Right lobe of liver (tissue), 6 donors: ENCODE measurements around the gene MSL3. TPM values are rescaled to one million over a fixed set of nuclear protein-coding genes. Genes with fewer than 3 reads are reported as not detected.

Experiments used
- ATAC-seq, 4 donors: fragments of 200-7000 bp; cut with Tn5 transposase; one replicate each; pipeline ENCODE4 v1.9.1; 2020; ENCODE audit warnings: mild to moderate bottlenecking in 4 of 4, moderate library complexity in 4 of 4
- DNase-seq, 3 donors: peaks; one replicate each; pipeline ENCODE4 v3.0.0-alpha.2; 2020
- H3K27ac ChIP-seq, 3 donors: fragments of 200-600 bp; one replicate each; pipeline ENCODE4 v1.8.0; 2022
- H3K27me3 ChIP-seq, 2 donors: fragments of 200-600 bp; one replicate each; pipeline ENCODE4 v1.8.0; 2022
- H3K36me3 ChIP-seq, 4 donors: fragments of 200-600 bp; sonication (generic) in 1 of 4; one replicate each; pipeline versions ENCODE4 v1.5.1 to v1.8.0; 2017 to 2022; ENCODE audit warnings: control low read depth in 1 of 4
- H3K4me1 ChIP-seq, 4 donors: fragments of 200-600 bp; sonication (generic) in 1 of 4; one replicate each; pipeline versions ENCODE4 v1.5.1 to v1.8.0; 2017 to 2022; ENCODE audit warnings: control low read depth in 1 of 4
- H3K4me3 ChIP-seq, 3 donors: fragments of 200-600 bp; one replicate each; pipeline ENCODE4 v1.8.0; 2022
- H3K9me3 ChIP-seq, 4 donors: fragments of 200-600 bp; sonication (generic) in 1 of 4; one replicate each; pipeline versions ENCODE4 v1.5.1 to v1.8.0; 2017 to 2022; ENCODE audit warnings: control low read depth in 1 of 4
- POLR2A ChIP-seq: fragments of 450-650 bp; IDR thresholded peaks from one replicate; pipeline ENCODE4 v1.6.1; 2017; ENCODE audit warnings: antibody characterized with exemption, mild to moderate bottlenecking
- WGBS: methylation state at CpG from one replicate; pipeline ENCODE4 v1.1.6; 2018; ENCODE audit warnings: low coverage, low lambda C conversion rate; ENCODE audit not compliant: insufficient coverage; ENCODE audit errors: missing lambda C conversion rate; 5-methylcytosine and 5-hydroxymethylcytosine counted together
- intact Hi-C, 2 donors: fragments of 100-400 bp; cut with DNase I; formaldehyde crosslinking; loops; one replicate each; pipeline versions ENCODE4 v1.11.2 to v1.14.1; 2022
- long read RNA-seq: library from polyadenylated mRNA; unstranded; transcript quantifications from one replicate; pipeline ENCODE4 v2.0.0, GENCODE V29; 2019
- total RNA-seq, 6 experiments: library from RNA; depleted of rRNA in 2 of 6; stranded (reverse); fragments of >200 nt in 2 of 6; fragmentation: NEBNext Ultra II Directional in 3 of 6; extraction: Animal tissue kit (Norgen Biotek cat#: 25700) in 3 of 6; gene quantifications; one replicate each; pipeline versions ENCODE4 v1.1.0 to v1.2.4, GENCODE V29; 2016 to 2023
- TF ChIP-seq, protein P1 (sequence below), 4 donors: fragments of 200-600 bp in 3 of 4; fragments of 450-650 bp in 1 of 4; IDR thresholded peaks; one replicate each; pipeline versions ENCODE4 v1.5.1 to v1.8.0; 2016 to 2022; ENCODE audit warnings: antibody characterized with exemption in 4 of 4, mild to moderate bottlenecking in 2 of 4
- donor health status: DM: no; HTN: yes; CAD: no.
- donor health status: DM: no; HTN: no; CAD: no.
- donor health status: DM: no; HTN: no; CAD: no.
- donor health status: DM: no; HTN: yes; CAD: no.
- donor health status: DM: no; HTN: yes; CAD: no.

Gene MSL3, protein sequence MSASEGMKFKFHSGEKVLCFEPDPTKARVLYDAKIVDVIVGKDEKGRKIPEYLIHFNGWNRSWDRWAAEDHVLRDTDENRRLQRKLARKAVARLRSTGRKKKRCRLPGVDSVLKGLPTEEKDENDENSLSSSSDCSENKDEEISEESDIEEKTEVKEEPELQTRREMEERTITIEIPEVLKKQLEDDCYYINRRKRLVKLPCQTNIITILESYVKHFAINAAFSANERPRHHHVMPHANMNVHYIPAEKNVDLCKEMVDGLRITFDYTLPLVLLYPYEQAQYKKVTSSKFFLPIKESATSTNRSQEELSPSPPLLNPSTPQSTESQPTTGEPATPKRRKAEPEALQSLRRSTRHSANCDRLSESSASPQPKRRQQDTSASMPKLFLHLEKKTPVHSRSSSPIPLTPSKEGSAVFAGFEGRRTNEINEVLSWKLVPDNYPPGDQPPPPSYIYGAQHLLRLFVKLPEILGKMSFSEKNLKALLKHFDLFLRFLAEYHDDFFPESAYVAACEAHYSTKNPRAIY
- 10 to 100 TPM in 4 of 6 experiments, 1 to 10 TPM in 2; 6.4 to 15.7 (median 12.0) TPM for total RNA-seq
- long read RNA-seq, partial matches to known transcripts = 3 of 6 reads
- long read RNA-seq, other reads (novel, unspliced or antisense) = 0 of 6 reads

DNA sequence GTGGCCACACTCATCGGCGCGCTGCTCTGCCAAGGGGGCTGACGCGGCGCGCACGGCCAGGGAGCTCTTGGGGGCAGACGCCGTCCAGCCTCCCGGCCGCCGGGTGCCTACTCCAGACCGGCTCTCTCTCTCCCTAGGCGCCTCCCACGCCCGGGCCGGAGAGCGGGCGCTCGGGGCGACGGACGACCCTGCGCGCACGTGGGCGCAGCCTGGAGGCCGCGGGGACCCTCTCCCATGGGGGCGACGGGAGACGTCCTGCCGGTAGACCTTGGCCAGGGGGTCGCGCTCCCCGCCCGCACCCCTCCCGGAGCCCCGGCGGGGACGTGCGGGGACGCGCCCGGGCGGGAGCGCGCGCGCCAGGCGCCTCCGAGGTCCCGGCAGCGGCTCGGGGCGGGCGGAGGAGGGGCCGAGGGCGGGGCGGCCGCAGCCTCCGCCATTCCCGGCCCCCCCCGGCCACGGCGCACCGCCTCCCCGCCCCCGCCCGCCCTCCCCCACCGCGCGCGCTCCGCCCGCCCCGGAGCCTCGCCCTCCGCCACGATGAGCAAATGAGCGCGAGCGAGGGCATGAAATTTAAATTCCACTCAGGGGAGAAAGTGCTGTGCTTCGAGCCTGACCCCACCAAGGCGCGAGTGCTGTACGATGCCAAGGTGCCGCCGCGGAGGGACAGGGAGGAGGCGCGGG lies at the start of gene MSL3:
MSL3 (plus strand) TSS at position 519 of the 681 bp plus-strand sequence; CDS start at position 546, 27 bp downstream.
- Histone ChIP-seq H3K36me3 (peaks cover 0 to 9% (median 2%) of the 10 kb centered on the region in 4 donors), H3K4me1 (no peaks in the 10 kb centered on the region), H3K4me3 (peak within 1 kb of the TSS; percentile 54 to 81 (median 72)), H3K27me3 (no peaks in the 10 kb centered on the region), H3K9me3 (no peaks in the 10 kb centered on the region), H3K27ac (peak within 1 kb of the TSS; percentile 63 to 86 (median 77))
- TF ChIP-seq, protein P1, sequence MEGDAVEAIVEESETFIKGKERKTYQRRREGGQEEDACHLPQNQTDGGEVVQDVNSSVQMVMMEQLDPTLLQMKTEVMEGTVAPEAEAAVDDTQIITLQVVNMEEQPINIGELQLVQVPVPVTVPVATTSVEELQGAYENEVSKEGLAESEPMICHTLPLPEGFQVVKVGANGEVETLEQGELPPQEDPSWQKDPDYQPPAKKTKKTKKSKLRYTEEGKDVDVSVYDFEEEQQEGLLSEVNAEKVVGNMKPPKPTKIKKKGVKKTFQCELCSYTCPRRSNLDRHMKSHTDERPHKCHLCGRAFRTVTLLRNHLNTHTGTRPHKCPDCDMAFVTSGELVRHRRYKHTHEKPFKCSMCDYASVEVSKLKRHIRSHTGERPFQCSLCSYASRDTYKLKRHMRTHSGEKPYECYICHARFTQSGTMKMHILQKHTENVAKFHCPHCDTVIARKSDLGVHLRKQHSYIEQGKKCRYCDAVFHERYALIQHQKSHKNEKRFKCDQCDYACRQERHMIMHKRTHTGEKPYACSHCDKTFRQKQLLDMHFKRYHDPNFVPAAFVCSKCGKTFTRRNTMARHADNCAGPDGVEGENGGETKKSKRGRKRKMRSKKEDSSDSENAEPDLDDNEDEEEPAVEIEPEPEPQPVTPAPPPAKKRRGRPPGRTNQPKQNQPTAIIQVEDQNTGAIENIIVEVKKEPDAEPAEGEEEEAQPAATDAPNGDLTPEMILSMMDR (IDR thresholded peaks at IDR 0.05) = no peak
- peak; percentile 59 for TF ChIP-seq POLR2A
- no CpG with 5 or more reads among the region's 93 CpGs for WGBS
- ATAC-seq (peak; percentile 65 to 80 (median 75)), DNase-seq (peak; percentile 69 to 73 (median 73))
- intact Hi-C loops = no loop called here

DNA sequence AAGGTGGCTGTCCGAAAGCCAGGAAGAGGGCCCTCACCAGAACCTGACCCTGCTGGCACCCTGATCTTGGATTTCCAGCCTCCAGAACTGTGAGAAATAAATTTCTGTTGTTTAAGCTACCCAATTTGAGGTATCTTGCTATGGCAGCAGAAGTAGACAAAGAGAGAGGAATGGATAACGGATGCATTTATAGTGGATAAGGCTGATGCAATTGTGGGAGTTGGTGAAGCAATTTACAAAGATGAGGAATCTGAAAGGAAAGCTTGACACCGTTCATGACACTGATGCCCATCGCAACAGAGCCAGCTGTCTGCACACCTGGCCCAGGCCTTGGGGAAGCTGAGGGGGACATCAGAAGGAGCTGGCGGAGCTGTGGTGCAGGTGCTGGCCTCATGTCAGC lies 35.7 kb upstream of the MSL3 start:
- intact Hi-C loops = no loop called here

DNA sequence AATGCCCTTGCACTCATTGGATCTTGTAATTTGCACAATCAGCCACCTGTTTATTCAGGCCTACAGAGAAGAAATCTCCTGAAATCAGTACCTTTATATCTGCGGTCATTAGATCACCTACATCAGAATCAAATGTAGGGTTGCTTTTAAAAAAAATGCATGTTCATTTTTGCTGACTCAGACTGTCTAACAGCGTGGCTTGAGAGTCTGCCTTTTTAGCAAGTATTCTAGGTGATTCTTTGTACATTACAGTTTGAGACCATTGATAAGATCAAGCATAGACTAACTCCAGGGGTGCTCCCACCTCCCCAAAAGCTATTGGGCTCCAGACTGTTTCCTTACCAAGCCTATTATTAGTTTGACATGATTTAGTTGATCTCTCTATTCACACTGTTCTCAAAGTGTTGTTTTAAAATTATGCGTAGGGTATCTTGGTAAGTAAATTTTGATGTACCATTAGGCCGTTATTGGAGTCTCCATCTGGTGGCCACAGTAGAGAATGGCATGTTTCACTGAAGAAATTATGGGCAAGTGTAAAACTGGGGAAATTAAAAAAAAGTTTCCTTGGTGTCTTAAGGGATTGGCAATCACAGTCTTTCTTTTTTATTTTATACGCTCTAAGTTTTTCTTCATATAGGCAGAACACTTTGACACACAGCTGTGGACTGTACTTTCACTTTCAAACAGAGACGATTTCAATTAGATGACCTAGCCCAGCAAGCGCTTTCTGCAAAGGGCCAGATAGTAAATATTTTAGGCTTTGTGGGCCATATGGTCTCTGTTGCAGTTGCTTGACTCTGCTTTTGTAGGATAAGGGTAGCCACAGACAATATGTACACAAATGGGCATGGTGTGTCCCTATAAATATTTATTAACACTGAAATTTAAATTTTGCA lies 33.7 kb upstream of the MSL3 start:
- ATAC-seq (peak; percentile 64 to 71 (median 66)), DNase-seq (no peak)
- no peaks in the 10 kb centered on the region for H3K36me3 ChIP-seq
- 32% methylated on average over 7 of the region's 7 CpGs for WGBS
- no peak for TF ChIP-seq POLR2A
- TF ChIP-seq, protein P1 (IDR thresholded peaks at IDR 0.05) = peak; percentile 70 to 83 (median 80)
- H3K9me3 ChIP-seq = no peaks in the 10 kb centered on the region
- no peak overlapping the region for H3K27ac ChIP-seq
- H3K4me1 ChIP-seq = no peaks in the 10 kb centered on the region
- intact Hi-C loops = no loop called here
- no peaks in the 10 kb centered on the region for H3K27me3 ChIP-seq
- H3K4me3 ChIP-seq = no peak overlapping the region

More for the DNA sequence above, 35.7 kb upstream of the MSL3 start:
- Histone ChIP-seq H3K36me3 (no peaks in the 10 kb centered on the region), H3K4me1 (no peaks in the 10 kb centered on the region), H3K4me3 (no peak overlapping the region), H3K9me3 (no peaks in the 10 kb centered on the region), H3K27ac (no peak overlapping the region), H3K27me3 (no peaks in the 10 kb centered on the region)
- TF ChIP-seq POLR2A = no peak
- WGBS = 71% methylated on average over 2 of the region's 5 CpGs
- DNase-seq = no peak
- no peak for ATAC-seq

DNA sequence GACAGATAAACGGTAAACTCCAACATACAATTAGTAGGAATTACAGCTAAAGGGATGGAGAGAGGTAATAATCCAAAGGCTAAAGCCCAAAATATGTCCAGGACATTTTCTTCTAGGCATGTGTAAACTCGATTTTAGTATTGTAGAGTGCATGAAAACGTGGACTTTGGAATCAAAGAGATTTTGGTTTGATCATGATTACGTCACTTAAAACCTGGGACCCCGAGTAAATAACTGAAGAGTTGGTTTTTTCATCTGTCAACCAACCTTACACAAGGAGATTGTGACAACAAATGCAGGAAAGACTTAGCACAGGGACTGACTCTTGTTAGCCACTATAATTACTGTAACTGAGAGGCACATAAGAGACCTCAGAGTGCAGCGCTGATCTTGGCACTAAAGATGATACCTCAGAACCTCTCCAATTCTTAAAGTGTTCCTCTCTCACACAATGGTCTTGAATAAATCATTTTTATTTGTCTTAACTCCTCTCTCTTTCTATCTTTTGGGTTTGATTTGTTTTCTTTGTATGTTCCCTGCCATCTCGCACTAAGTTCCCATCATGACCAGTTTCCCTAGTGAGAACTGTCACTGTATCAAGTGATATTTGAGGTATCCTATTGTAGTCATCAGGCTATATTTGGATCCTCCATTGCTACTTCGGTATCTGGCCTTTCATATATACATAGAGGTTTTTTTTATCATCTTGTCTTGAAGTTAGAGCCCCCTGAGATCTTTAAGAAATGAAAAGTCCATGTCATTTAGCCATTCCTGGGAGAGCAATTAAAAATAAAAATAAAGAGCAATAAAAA lies 32.2 kb upstream of the MSL3 start:
- no peak overlapping the region for H3K4me3 ChIP-seq
- no peak overlapping the region for H3K27ac ChIP-seq
- no peaks in the 10 kb centered on the region for H3K4me1 ChIP-seq
- TF ChIP-seq, protein P1 (IDR thresholded peaks at IDR 0.05) = no peak
- no peak for TF ChIP-seq POLR2A
- DNase-seq (no peak), ATAC-seq (no peak)
- no peaks in the 10 kb centered on the region for H3K36me3 ChIP-seq
- H3K9me3 ChIP-seq = no peaks in the 10 kb centered on the region
- intact Hi-C loops = no loop called here
- H3K27me3 ChIP-seq = no peaks in the 10 kb centered on the region
- WGBS = 39% methylated on average over 8 of the region's 8 CpGs
